Coronary artery (tissue), 2 donors: ENCODE results near the gene PIK3CD.

Source experiments
- DNase-seq: peaks from one replicate; pipeline ENCODE4 v3.0.0-alpha.2; 2017; ENCODE audit warnings: low spot score
- H3K27ac ChIP-seq, 2 donors: fragments of 200-600 bp; sonication (generic); one replicate each; pipeline ENCODE4 v1.5.1; 2016 to 2019
- H3K4me3 ChIP-seq: fragments of 200-600 bp; sonication (generic); 2 replicates; pipeline ENCODE4 v1.5.1; 2016; ENCODE audit warnings: mild to moderate bottlenecking, moderate library complexity
- TF ChIP-seq, protein P1 (sequence below): fragments of 200-600 bp; sonication (generic); IDR thresholded peaks from one replicate; pipeline ENCODE4 v1.5.1; 2019; ENCODE audit warnings: antibody characterized with exemption

Gene PIK3CD

GRCh38 chr1:9726406-9726805 lies 74.9 kb downstream of the PIK3CD start:
- H3K27ac ChIP-seq, result no peak overlapping the region
- H3K4me3 ChIP-seq, result no peak overlapping the region
- DNase-seq, result no peak
- TF ChIP-seq, protein P1, sequence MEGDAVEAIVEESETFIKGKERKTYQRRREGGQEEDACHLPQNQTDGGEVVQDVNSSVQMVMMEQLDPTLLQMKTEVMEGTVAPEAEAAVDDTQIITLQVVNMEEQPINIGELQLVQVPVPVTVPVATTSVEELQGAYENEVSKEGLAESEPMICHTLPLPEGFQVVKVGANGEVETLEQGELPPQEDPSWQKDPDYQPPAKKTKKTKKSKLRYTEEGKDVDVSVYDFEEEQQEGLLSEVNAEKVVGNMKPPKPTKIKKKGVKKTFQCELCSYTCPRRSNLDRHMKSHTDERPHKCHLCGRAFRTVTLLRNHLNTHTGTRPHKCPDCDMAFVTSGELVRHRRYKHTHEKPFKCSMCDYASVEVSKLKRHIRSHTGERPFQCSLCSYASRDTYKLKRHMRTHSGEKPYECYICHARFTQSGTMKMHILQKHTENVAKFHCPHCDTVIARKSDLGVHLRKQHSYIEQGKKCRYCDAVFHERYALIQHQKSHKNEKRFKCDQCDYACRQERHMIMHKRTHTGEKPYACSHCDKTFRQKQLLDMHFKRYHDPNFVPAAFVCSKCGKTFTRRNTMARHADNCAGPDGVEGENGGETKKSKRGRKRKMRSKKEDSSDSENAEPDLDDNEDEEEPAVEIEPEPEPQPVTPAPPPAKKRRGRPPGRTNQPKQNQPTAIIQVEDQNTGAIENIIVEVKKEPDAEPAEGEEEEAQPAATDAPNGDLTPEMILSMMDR, result no peak

GRCh38 chr1:9726905-9727595 lies 75.5 kb downstream of the PIK3CD start:
- Histone ChIP-seq H3K4me3 (no peak overlapping the region), H3K27ac (no peak overlapping the region)
- TF ChIP-seq, protein P1, result no peak
- DNase-seq, result no peak

- Histone ChIP-seq H3K4me3 (no peak overlapping the region), H3K27ac (no peak overlapping the region)
- no peak for DNase-seq
- TF ChIP-seq, protein P1, result no peak
Observed at GRCh38 chr1:9728451-9729295, 77.1 kb downstream of the PIK3CD start.

- DNase-seq, result no peak
- TF ChIP-seq, protein P1, result no peak
- Histone ChIP-seq H3K4me3 (no peak overlapping the region), H3K27ac (no peak overlapping the region)
Observed at GRCh38 chr1:9729523-9729922, 78.0 kb downstream of the PIK3CD start.

DNA sequence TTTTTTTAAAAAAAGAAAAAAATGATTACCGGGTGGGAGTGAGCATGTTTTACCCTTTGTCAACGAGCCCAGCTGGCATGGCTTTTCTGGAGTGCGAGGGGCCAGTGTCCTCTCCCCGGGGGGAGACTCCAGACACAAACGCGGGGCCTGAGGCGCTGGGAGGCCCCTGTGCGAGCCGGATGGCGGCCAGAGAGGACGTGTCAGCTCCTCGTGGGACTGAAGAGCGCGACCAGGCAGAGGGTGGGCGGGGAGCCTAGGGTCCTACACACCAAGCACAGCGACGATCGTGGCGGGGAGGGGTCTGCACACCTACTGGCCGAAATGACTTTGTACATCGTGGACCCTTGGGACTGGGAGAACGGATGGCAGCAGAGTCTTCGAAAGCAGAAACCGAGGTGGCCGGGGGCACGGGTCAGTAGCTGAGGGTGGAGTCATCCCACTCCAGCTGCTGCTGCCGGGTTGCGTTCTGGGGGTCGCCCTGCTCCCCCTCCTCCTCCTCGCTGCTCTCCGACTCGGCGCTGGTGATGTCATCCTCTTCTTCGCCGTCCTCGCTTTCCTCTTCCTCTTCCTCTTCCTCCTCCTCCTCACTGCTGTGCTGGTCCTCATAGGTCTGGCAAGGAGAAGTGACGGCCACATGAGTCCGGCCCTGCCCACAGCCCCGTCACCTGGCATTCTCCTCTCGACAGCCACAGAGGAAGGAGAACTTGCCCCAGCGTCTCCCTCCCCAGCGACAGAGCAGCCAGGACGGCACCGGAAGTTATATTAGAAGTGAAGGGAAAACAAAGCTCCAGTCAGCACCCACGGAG lies 78.8 kb downstream of the PIK3CD start:
- DNase-seq, result no peak
- peak overlapping the region in 1 of 2 donors; percentile 17 for H3K27ac ChIP-seq
- TF ChIP-seq, protein P1, result no peak
- H3K4me3 ChIP-seq, result no peak overlapping the region

- TF ChIP-seq, protein P1, result no peak
- Histone ChIP-seq H3K27ac (peak overlapping the region in 1 of 2 donors; percentile 17), H3K4me3 (no peak overlapping the region)
- DNase-seq, result no peak
Observed at GRCh38 chr1:9731051-9731537, 79.6 kb downstream of the PIK3CD start.
